SK-N-MC (cell line): Measurements from ENCODE around the gene AOPEP.

Source experiments
- DNase-seq: peaks from one replicate; pipeline ENCODE4 v3.0.0-alpha.2; 2011; ENCODE audit warnings: low read depth, low spot score
- H3K27ac ChIP-seq: fragments of 200-600 bp; sonication (generic); 2 replicates; pipeline ENCODE4 v1.5.1; 2016; ENCODE audit warnings: mixed run types
- H3K36me3 ChIP-seq: fragments of 200-600 bp; sonication (generic); 2 replicates; pipeline ENCODE4 v1.6.1; 2017; ENCODE audit warnings: antibody characterized with exemption, low read length, mixed read lengths; ENCODE audit not compliant: insufficient read depth
- H3K4me3 ChIP-seq: fragments of 200-600 bp; sonication (generic); 2 replicates; pipeline ENCODE4 v1.5.1; 2016
- H3K9ac ChIP-seq: fragments of 200-600 bp; sonication (generic); 2 replicates; pipeline ENCODE4 v1.8.0; 2017; ENCODE audit warnings: mixed run types, mixed read lengths; ENCODE audit not compliant: insufficient read length
- H3K9me3 ChIP-seq: fragments of 200-600 bp; sonication (generic); 2 replicates; pipeline ENCODE4 v1.6.1; 2017; ENCODE audit warnings: low read depth, mild to moderate bottlenecking, antibody characterized with exemption, low read length, moderate library complexity, mixed read lengths
- EZH2 ChIP-seq: fragments of 200-600 bp; sonication (generic); IDR thresholded peaks from one replicate; pipeline ENCODE4 v1.6.1; 2017; ENCODE audit warnings: antibody characterized with exemption
- FOXP2 ChIP-seq: optimal IDR thresholded peaks from 2 replicates; pipeline ENCODE3; 2011; ENCODE audit warnings: mild to moderate bottlenecking, moderate library complexity; ENCODE audit not compliant: insufficient read depth; ENCODE audit errors: extremely low read length, control extremely low read depth
- POLR2AphosphoS5 ChIP-seq: IDR thresholded peaks from 2 replicates; pipeline ENCODE4 v1.6.1; 2012; ENCODE audit warnings: mild to moderate bottlenecking, low read depth, low read length, borderline replicate concordance

AOPEP gene

DNA sequence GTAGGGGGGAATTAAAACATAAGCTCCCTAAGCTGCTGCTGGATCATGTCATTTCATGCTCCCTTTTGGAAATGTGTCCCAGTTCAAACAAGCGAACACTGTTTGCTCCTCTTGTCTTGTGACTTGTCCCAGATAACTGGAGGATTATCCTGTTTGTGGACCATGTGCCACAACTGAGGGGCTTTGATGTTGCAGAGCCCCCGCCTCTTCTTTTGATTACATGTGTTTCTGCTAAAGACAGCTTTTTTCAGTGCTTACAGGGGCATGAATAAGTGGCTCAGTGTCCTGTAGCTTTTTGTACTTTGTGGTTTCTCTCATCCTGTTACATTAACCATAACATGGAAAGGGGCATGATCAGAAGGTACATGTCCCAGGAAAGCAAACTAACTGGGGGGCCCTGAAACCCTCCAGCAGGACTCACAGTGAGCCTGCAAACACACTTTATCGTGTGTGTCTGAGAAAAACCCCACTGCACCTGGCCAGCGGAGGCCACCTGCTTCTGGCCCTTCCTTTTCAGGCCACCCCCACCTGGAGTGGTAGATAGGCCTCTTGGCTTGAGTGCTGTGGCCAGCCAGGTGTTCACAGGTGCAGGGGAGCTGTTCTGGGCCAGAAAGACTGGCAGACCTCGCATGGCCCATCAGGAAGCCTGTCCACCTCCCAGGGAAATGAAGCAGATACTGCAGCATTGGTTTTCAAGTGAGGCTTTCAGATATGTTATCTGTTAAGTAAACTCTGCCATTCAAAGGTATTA is 305.4 kb downstream of the AOPEP start:
- Histone ChIP-seq H3K9me3 (no peaks in the 10 kb centered on the region), H3K27ac (no peak overlapping the region), H3K36me3 (no peaks in the 10 kb centered on the region), H3K4me3 (no peak overlapping the region), H3K9ac (no peak overlapping the region)
- TF ChIP-seq EZH2: no peak
- no peak for TF ChIP-seq FOXP2
- TF ChIP-seq POLR2AphosphoS5: no peak
- no peak for DNase-seq

DNA sequence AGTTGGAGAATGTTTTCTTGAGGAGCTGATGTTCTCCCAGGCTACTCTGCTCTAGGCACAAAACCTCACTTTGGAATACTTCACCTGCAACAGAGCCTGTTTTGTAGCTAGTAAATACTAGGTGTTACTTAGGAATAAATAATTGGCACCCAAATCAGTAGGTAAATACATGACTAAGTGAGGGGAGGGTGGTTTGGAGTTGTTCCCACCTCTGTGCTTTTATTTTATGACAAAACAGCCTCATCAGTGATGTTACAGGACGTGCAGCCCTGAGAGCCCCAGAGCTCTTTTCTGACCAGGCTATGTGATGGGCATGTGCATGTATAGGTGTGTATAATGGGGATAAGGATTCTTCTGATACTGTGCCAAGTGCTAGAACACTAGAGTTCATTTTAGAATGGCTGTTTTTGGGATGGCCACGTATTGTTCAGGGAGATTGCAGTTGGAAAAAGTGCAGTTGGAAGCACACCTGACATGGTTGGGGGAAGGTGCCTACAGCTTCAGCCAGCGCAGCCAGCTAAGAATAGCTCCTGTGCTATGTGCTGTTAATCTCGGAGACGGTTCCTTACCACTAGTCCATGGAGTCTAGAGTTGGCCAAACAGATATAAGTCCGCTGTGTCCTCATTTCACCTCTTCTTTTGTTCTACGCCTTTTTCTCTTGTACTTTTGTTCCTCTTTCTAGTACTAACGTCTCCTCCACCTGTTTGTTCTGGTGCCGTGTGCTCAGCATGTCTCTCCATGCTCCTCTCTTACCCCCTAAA is 306.3 kb downstream of the AOPEP start:
- no peaks in the 10 kb centered on the region for H3K36me3 ChIP-seq
- DNase-seq: no peak
- H3K9ac ChIP-seq: no peak overlapping the region
- no peaks in the 10 kb centered on the region for H3K9me3 ChIP-seq
- H3K4me3 ChIP-seq: no peak overlapping the region
- H3K27ac ChIP-seq: no peak overlapping the region
- no peak for TF ChIP-seq FOXP2
- no peak for TF ChIP-seq EZH2
- TF ChIP-seq POLR2AphosphoS5: no peak

DNA sequence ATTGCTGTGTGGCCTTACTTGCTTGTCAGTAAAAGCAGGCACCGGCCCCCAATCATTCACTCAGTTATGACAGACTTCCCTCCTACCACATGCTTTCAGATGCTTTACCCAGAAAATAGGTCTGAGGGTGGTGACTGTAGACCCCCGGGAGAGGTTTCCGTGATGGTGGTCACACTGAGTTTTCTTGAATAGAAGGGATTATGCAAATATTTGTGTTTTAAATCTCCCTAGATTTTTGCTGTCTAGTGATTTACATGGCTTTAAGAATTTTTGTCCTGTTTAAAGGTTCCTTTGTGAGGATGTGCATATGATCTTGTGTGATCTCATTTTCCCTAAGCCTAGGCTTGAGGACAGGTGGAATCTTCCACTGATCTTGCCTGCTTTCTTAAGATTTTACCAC is 309.3 kb downstream of the AOPEP start:
- Histone ChIP-seq H3K4me3 (no peak overlapping the region), H3K9ac (no peak overlapping the region), H3K27ac (no peak overlapping the region), H3K9me3 (no peaks in the 10 kb centered on the region), H3K36me3 (no peaks in the 10 kb centered on the region)
- no peak for TF ChIP-seq EZH2
- no peak for TF ChIP-seq FOXP2
- TF ChIP-seq POLR2AphosphoS5: no peak
- no peak for DNase-seq

DNA sequence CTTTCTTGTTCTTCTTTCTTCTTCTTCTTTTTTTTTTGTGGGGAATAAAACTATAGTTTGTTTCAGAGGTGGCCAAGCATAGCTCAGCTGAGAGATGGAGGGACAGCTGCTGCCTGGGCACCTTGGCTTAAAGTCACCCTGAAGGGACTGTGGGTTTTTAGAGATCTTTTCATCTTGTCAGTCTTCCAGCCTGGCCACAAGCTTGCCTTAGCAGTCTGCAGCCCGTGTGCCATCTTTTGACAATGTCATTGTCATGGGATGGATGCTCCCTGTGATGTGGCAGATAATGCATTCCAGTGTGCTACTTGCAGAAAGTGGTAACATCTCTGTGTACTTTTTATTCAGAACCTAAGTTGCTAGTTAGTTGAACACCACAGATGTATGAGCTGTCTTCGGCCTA is 310.2 kb downstream of the AOPEP start:
- TF ChIP-seq POLR2AphosphoS5 (no peak), EZH2 (no peak), FOXP2 (no peak)
- H3K36me3 ChIP-seq: no peaks in the 10 kb centered on the region
- no peak for DNase-seq

DNA sequence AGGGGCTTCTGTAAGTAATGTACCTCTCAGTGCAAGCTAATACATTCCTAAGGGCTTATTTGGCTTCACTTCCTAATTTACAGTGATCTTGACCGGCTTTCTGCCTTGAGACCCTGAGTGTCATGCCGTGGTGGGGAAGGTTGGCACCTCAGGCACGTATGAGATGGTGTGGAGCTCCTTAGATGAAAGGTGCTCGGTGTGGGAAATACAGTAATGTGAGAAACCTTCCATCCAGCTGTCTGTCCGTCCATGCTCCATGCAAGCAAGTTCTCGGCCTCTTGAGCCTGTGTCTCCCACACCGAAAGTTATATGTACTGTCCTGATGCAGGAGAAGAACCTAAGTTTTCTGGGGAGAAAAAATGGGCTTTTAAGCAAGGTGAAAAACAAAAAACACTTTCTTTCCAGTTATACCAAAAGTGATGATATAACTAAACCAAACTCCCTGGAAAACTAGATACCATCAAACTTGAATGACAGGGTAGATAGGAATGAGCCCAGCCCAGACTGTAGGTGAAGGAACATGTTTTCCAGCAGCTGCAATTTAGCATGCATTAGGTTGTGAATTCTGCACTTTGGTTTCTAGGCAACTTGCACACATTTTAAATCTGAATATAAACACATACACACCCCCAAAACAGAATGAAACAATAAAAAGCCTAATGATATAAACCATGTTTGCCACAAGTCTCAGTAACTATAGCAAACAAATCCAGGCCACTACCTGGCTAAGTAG is 311.5 kb downstream of the AOPEP start:
- Histone ChIP-seq H3K9ac (no peak overlapping the region), H3K27ac (no peak overlapping the region), H3K4me3 (no peak overlapping the region), H3K36me3 (no peaks in the 10 kb centered on the region), H3K9me3 (no peaks in the 10 kb centered on the region)
- TF ChIP-seq FOXP2 (no peak), EZH2 (no peak), POLR2AphosphoS5 (no peak)
- no peak for DNase-seq

More for the DNA sequence above, 310.2 kb downstream of the AOPEP start:
- no peak overlapping the region for H3K9ac ChIP-seq
- H3K27ac ChIP-seq: no peak overlapping the region
- H3K4me3 ChIP-seq: no peak overlapping the region
- H3K9me3 ChIP-seq: no peaks in the 10 kb centered on the region

DNA sequence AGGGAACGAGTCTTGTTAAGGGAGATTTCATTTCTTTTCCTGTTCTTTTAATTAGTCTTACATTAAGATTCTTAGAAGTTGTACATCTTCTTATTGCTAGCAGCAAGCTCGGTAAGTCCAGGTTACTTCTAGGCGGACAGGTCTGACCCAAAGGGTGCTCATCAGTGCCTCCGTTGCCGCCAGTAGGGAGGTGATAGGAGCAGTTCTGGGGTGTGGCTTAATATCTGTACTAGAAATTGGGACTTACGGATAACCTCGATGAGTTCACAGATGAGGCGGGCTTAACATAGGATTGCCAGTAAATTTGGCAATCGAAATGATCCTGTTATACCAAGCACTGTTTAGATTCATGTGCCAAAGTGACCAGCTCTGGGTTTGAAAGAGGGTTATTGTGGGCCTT is 312.2 kb downstream of the AOPEP start:
- Histone ChIP-seq H3K36me3 (no peaks in the 10 kb centered on the region), H3K9ac (no peak overlapping the region), H3K4me3 (no peak overlapping the region), H3K9me3 (no peaks in the 10 kb centered on the region), H3K27ac (no peak overlapping the region)
- TF ChIP-seq POLR2AphosphoS5: no peak
- TF ChIP-seq EZH2: no peak
- TF ChIP-seq FOXP2: no peak
- DNase-seq: no peak

DNA sequence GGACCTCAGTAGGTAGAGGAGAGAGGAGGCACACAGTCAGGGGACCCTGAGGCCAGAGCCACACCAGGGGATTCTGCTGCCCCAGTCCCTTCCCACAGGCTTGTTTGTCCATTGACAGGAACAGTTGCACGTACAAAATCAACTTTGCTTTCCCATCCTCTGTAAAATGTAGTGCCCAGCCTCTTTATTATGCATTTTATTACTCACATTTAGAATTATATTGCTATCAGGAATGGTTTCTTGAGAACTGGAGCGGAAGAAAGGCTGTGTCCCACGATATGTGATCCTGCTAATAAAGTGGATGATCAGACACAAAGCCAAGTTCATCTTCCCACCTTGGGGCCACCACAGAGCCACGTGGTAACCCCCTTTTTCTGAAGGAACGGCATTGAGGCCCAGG is 313.6 kb downstream of the AOPEP start:
- no peak overlapping the region for H3K27ac ChIP-seq
- H3K4me3 ChIP-seq: no peak overlapping the region
- no peak for TF ChIP-seq POLR2AphosphoS5
- no peak for TF ChIP-seq EZH2
- TF ChIP-seq FOXP2: no peak
- H3K9me3 ChIP-seq: no peaks in the 10 kb centered on the region
- H3K9ac ChIP-seq: no peak overlapping the region
- H3K36me3 ChIP-seq: no peaks in the 10 kb centered on the region
- no peak for DNase-seq

DNA sequence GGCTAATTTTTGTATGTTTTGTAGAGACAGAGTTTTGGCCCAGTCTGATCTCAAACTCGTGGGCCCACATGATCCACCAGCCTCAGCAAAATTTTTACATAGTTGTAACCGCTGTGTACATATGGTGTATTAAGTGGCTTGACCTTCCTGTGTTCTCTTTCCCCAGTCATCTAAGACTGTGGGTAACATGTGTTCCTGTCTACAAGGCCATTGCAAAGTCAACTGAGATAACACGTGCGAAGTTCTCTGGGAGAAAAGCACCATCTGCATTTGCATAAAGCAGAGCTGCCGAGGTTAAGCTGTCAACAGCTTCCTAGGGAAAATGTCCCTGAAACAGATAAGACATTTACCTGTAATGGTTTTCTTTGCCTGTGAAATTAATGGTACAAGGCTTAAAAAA is 317.3 kb downstream of the AOPEP start:
- no peak overlapping the region for H3K9ac ChIP-seq
- H3K9me3 ChIP-seq: no peaks in the 10 kb centered on the region
- DNase-seq: no peak
- H3K36me3 ChIP-seq: no peaks in the 10 kb centered on the region
- TF ChIP-seq EZH2: no peak
- no peak for TF ChIP-seq FOXP2
- no peak for TF ChIP-seq POLR2AphosphoS5
- no peak overlapping the region; the same call in 1 of the 2 replicates for H3K27ac ChIP-seq
- H3K4me3 ChIP-seq: no peak overlapping the region
